ENCODE measurements around the gene ARFIP1. TPM values are rescaled to one million over a fixed set of nuclear protein-coding genes. Genes with fewer than 3 reads are reported as not detected.
"Not testable (repeated sequence)": the region's sequence is repeated elsewhere in the genome, so short reads cannot be mapped to it uniquely, and the experiment has no call there.

The ARFIP1 gene
- total RNA-seq, 1 donor from 2014 or later, result 68.0 TPM

DNA sequence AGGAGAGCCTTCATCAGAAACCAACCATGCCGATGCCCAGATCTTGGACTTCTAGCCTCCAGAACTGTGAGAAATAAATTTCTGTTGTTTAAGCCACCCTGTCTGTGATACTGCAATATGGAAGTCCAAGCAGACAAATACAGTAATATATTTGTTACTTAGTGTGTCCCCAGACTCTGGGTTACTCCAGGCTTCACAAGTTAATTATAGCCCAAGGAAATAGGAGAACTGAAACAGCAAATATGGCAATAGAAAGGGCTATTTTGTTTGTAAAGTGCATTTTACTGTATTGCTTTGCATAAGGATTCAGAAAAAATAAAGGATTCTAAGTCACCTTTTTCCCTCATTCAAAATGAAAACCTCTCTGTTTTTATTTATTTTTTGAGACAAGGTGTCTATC lies 16.0 kb upstream of the ARFIP1 start:
- H3K36me3 Mint-ChIP-seq, result peaks cover 7% of the 10 kb centered on the region
- no peaks in the 10 kb centered on the region for H3K79me2 ChIP-seq (ENCODE audit: low read depth)
- H3K9ac ChIP-seq, result no peak overlapping the region
- H3K4me3 ChIP-seq, result no peak overlapping the region
- no peak overlapping the region for H3K4me3 Mint-ChIP-seq
- H2AFZ ChIP-seq (replicated peaks), result no peak overlapping the region
- H3F3A ChIP-seq (ENCODE audit: low read depth), result no peaks in the 10 kb centered on the region
- TF ChIP-seq EZH2 (IDR thresholded peaks at IDR 0.05) (no peak), EZH2phosphoT487 (IDR thresholded peaks at IDR 0.05) (no peak)
- TF ChIP-seq, protein P1, sequence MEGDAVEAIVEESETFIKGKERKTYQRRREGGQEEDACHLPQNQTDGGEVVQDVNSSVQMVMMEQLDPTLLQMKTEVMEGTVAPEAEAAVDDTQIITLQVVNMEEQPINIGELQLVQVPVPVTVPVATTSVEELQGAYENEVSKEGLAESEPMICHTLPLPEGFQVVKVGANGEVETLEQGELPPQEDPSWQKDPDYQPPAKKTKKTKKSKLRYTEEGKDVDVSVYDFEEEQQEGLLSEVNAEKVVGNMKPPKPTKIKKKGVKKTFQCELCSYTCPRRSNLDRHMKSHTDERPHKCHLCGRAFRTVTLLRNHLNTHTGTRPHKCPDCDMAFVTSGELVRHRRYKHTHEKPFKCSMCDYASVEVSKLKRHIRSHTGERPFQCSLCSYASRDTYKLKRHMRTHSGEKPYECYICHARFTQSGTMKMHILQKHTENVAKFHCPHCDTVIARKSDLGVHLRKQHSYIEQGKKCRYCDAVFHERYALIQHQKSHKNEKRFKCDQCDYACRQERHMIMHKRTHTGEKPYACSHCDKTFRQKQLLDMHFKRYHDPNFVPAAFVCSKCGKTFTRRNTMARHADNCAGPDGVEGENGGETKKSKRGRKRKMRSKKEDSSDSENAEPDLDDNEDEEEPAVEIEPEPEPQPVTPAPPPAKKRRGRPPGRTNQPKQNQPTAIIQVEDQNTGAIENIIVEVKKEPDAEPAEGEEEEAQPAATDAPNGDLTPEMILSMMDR (IDR thresholded peaks at IDR 0.05), result no peak
- H3K9me3 ChIP-seq (ENCODE audit: low read depth), result no peaks in the 10 kb centered on the region
- H4K20me1 ChIP-seq (ENCODE audit: low read depth), result no peaks in the 10 kb centered on the region
- no peak overlapping the region for H3K27ac ChIP-seq
- H3K36me3 ChIP-seq, result no peaks in the 10 kb centered on the region
- H3K27me3 Mint-ChIP-seq (ENCODE audit: insufficient read depth, low read depth), result no peaks in the 10 kb centered on the region
- peaks cover 7% of the 10 kb centered on the region for H3K9me3 Mint-ChIP-seq
- no peak overlapping the region for H3K27ac Mint-ChIP-seq
- H3K4me2 ChIP-seq, result no peak overlapping the region
- no peaks in the 10 kb centered on the region for H3K27me3 ChIP-seq
- H3K4me1 ChIP-seq, result no peaks in the 10 kb centered on the region
- no peaks in the 10 kb centered on the region for H3K4me1 Mint-ChIP-seq
- DNase-seq (ENCODE audit: low spot score), result no peak

DNA sequence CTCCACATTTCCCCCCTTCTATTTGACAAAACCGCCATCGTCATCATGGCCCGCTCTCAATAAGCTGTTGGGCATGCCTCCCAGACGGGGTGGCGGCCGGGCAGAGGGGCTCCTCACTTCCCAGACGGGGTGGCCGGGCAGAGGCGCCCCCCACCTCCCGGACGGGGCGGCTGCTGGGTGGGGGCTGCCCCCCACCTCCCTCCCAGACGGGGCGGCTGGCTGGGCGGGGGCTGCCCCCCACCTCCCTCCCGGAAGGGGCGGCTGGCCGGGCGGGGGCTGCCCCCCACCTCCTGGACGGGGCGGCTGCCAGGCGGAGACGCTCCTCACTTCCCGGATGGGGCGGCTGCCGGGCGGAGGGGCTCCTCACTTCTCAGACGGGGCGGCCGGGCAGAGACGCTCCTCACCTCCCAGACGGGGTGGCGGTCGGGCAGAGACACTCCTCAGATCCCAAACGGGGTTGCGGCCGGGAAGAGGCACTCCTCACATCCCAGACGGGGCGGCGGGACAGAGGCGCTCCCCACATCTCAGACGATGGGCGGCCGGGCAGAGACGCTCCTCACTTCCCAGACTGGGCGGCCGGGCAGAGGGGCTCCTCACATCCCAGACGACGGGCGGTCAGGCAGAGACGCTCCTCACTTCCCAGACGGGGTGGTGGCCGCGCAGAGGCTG lies 14.6 kb upstream of the ARFIP1 start:
- not testable (repeated sequence) for H3K4me1 ChIP-seq; H3K4me1 Mint-ChIP-seq; H3K4me2 ChIP-seq; H3K36me3 Mint-ChIP-seq; H4K20me1 ChIP-seq (ENCODE audit: low read depth); H3K9me3 ChIP-seq (ENCODE audit: low read depth); H3K79me2 ChIP-seq (ENCODE audit: low read depth); H3K27me3 ChIP-seq; DNase-seq (ENCODE audit: low spot score); H3K9me3 Mint-ChIP-seq; H3K4me3 ChIP-seq; H3K27me3 Mint-ChIP-seq (ENCODE audit: insufficient read depth, low read depth); H3K9ac ChIP-seq; H3F3A ChIP-seq (ENCODE audit: low read depth); H3K27ac Mint-ChIP-seq; H3K27ac ChIP-seq; H2AFZ ChIP-seq (replicated peaks); H3K4me3 Mint-ChIP-seq; H3K36me3 ChIP-seq

DNA sequence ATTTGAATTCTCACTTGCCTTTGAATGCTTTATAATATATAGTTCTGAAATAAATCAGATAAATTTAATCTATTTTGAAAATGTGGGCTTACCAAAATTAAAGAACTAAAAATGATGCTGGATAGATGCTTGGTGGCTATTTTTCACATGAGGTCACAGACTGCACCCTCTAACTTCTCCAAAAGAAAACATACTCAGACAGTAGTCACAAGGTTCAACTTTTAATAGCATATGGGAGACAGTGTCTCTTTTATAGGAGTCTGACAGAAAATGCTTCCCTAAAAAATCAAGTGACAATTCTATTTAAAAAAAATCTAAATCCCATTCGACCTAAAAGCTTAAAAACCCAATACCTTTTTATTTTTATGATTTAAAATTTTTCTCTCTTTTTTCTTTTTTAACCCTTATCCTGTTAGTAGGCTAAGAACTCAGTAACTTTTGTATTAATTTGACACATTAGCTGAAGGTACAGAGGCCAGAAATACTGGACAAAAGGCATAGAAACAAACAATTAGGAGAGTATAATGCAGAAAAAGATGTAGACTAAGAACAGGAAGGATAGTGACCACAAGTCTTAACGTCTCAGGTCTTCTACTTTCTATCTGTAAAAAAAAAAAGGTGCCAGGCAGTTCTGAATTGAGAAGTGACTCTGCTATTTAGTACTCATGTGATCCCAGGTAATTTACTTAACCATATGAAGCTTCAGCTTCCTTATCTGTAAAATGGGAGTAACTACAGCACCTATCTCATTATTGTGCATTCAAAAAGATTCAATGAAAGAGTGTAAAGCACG lies 7.8 kb upstream of the ARFIP1 start:
- Mint-ChIP-seq H3K4me3 (no peak overlapping the region), H3K9me3 (peaks cover 3% of the 10 kb centered on the region), H3K36me3 (peaks cover 5% of the 10 kb centered on the region), H3K27me3 (ENCODE audit: insufficient read depth, low read depth) (no peaks in the 10 kb centered on the region), H3K27ac (no peak overlapping the region), H3K4me1 (peaks cover 7% of the 10 kb centered on the region)
- Histone ChIP-seq H3F3A (ENCODE audit: low read depth) (no peaks in the 10 kb centered on the region), H3K9me3 (ENCODE audit: low read depth) (no peaks in the 10 kb centered on the region), H4K20me1 (ENCODE audit: low read depth) (no peaks in the 10 kb centered on the region), H3K79me2 (ENCODE audit: low read depth) (peaks cover 7% of the 10 kb centered on the region), H2AFZ (replicated peaks) (no peak overlapping the region), H3K27ac (no peak overlapping the region), H3K4me1 (no peaks in the 10 kb centered on the region), H3K9ac (no peak overlapping the region), H3K4me2 (no peak overlapping the region), H3K27me3 (no peaks in the 10 kb centered on the region), H3K36me3 (no peaks in the 10 kb centered on the region), H3K4me3 (no peak overlapping the region)
- TF ChIP-seq, protein P1 (IDR thresholded peaks at IDR 0.05), result no peak
- TF ChIP-seq EZH2 (IDR thresholded peaks at IDR 0.05), result no peak
- no peak for TF ChIP-seq EZH2phosphoT487 (IDR thresholded peaks at IDR 0.05)
- DNase-seq (ENCODE audit: low spot score), result no peak

DNA sequence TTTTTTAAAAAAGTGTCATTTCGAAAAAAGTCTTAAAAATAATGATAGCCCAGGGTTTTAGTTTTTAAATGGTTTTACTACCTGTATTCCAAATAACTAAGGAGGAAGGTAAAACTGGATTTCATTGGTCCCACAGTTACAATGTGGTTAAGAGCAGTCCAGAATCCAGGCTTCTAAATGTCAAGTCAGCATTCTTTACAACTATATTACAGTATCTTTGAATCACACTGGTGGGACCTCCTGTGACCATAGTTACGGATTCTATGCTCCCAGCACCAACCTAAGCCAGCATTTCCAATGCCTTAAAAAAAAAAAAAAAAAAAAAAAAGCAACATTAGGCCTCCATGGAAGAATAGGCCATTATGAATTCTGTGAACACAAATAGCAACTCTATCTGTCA lies 6.4 kb upstream of the ARFIP1 start:
- Mint-ChIP-seq H3K4me1 (peaks cover 19% of the 10 kb centered on the region), H3K27ac (no peak overlapping the region), H3K4me3 (no peak overlapping the region), H3K27me3 (ENCODE audit: insufficient read depth, low read depth) (no peaks in the 10 kb centered on the region), H3K9me3 (peaks cover 3% of the 10 kb centered on the region), H3K36me3 (peaks cover 5% of the 10 kb centered on the region)
- no peak for DNase-seq (ENCODE audit: low spot score)
- TF ChIP-seq, protein P1 (IDR thresholded peaks at IDR 0.05), result no peak
- TF ChIP-seq EZH2phosphoT487 (IDR thresholded peaks at IDR 0.05) (no peak), EZH2 (IDR thresholded peaks at IDR 0.05) (no peak)
- H3F3A ChIP-seq (ENCODE audit: low read depth), result no peaks in the 10 kb centered on the region
- no peaks in the 10 kb centered on the region for H4K20me1 ChIP-seq (ENCODE audit: low read depth)
- H3K9me3 ChIP-seq (ENCODE audit: low read depth), result no peaks in the 10 kb centered on the region
- no peak overlapping the region for H3K4me3 ChIP-seq
- no peak overlapping the region for H3K27ac ChIP-seq
- H3K4me1 ChIP-seq, result peaks cover 3% of the 10 kb centered on the region
- H3K9ac ChIP-seq, result no peak overlapping the region
- no peak overlapping the region for H2AFZ ChIP-seq (replicated peaks)
- H3K79me2 ChIP-seq (ENCODE audit: low read depth), result peaks cover 20% of the 10 kb centered on the region
- H3K36me3 ChIP-seq, result no peaks in the 10 kb centered on the region
- H3K27me3 ChIP-seq, result no peaks in the 10 kb centered on the region
- H3K4me2 ChIP-seq, result no peak overlapping the region

All from neural progenitor cell (in vitro differentiated cells).